HL-60 (cell line): ENCODE measurements around the gene PLPP2.

ENCODE experiments used
- DNase-seq, 2 experiments: peaks; one replicate each; pipeline ENCODE4 v3.0.0-alpha.2; 2010 to 2020; ENCODE audit warnings: low read depth in 1 of 2, low spot score in 1 of 2
- H3K27ac ChIP-seq: fragments of 250-450 bp; sonication (Bioruptor Pico); replicated peaks from 2 replicates; pipeline ENCODE4 v1.5.1; 2020; ENCODE audit warnings: mild to moderate bottlenecking, moderate library complexity
- H3K27me3 ChIP-seq: fragments of 250-450 bp; sonication (Bioruptor Pico); 2 replicates; pipeline ENCODE4 v1.5.1; 2021; ENCODE audit warnings: mild to moderate bottlenecking, moderate library complexity; ENCODE audit not compliant: insufficient read depth, poor library complexity, severe bottlenecking
- H3K4me3 ChIP-seq: replicated peaks from 2 replicates; pipeline ENCODE4 v1.5.1; 2011; ENCODE audit warnings: mild to moderate bottlenecking, control low read depth, low read length; ENCODE audit not compliant: insufficient read depth
- CTCF ChIP-seq: IDR thresholded peaks from one replicate; pipeline ENCODE4 v1.5.1; 2011; ENCODE audit warnings: low read length, control low read depth, inconsistent platforms; ENCODE audit not compliant: insufficient read depth
- GABPA ChIP-seq: IDR thresholded peaks from 2 replicates; pipeline ENCODE4 v1.6.1; 2012; ENCODE audit warnings: low read depth
- POLR2AphosphoS5 ChIP-seq: IDR thresholded peaks from 2 replicates; pipeline ENCODE4 v1.6.1; 2012; ENCODE audit warnings: low read depth
- REST ChIP-seq: IDR thresholded peaks from 2 replicates; pipeline ENCODE4 v1.6.1; 2012; ENCODE audit warnings: low read depth; ENCODE audit not compliant: insufficient replicate concordance
- SPI1 ChIP-seq: IDR thresholded peaks from 2 replicates; pipeline ENCODE4 v1.6.1; 2012; ENCODE audit warnings: low read depth, mild to moderate bottlenecking, borderline replicate concordance

PLPP2 gene

GRCh38 chr19:328025-328505 is 36.9 kb upstream of the PLPP2 start:
- H3K27ac ChIP-seq = no peak overlapping the region
- DNase-seq = no peak
- H3K4me3 ChIP-seq = no peak overlapping the region
- TF ChIP-seq REST = no peak
- no peak for TF ChIP-seq POLR2AphosphoS5
- no peak for TF ChIP-seq GABPA
- TF ChIP-seq CTCF = no peak
- H3K27me3 ChIP-seq = no peaks in the 10 kb centered on the region

- Histone ChIP-seq H3K4me3 (no peak overlapping the region), H3K27me3 (no peaks in the 10 kb centered on the region), H3K27ac (no peak overlapping the region)
- no peak for TF ChIP-seq REST
- TF ChIP-seq POLR2AphosphoS5 = no peak
- no peak for TF ChIP-seq CTCF
- TF ChIP-seq SPI1 = no peak
- TF ChIP-seq GABPA = no peak
- no peak for DNase-seq
Measured at GRCh38 chr19:327291-328024, 36.3 kb upstream of the PLPP2 start.

- Histone ChIP-seq H3K4me3 (no peak overlapping the region), H3K27me3 (no peaks in the 10 kb centered on the region), H3K27ac (no peak overlapping the region)
- no peak for DNase-seq
- TF ChIP-seq REST (no peak), POLR2AphosphoS5 (no peak), GABPA (no peak), CTCF (no peak), SPI1 (no peak)
Measured at GRCh38 chr19:326871-327270, 35.7 kb upstream of the PLPP2 start.
